SJSA1 (cell line): ENCODE data around the gene MRPL1. TPM values are rescaled to one million over a fixed set of nuclear protein-coding genes. Genes with fewer than 3 reads are reported as not detected.

Experiments
- DNase-seq, 2 experiments: peaks; one replicate each; pipeline ENCODE4 v3.0.0-alpha.2; 2015 to 2020; ENCODE audit warnings: low spot score in 2 of 2, low read depth in 1 of 2
- H3K27ac ChIP-seq: fragments of 250-450 bp; sonication (Bioruptor Pico); 2 replicates; pipeline ENCODE4 v1.5.1; 2020; ENCODE audit warnings: mild to moderate bottlenecking, moderate library complexity
- H3K27me3 ChIP-seq: fragments of 250-450 bp; sonication (Bioruptor Pico); replicated peaks from 2 replicates; pipeline ENCODE4 v1.5.1; 2020; ENCODE audit warnings: mild to moderate bottlenecking, moderate library complexity
- H3K36me3 ChIP-seq: fragments of 250-450 bp; sonication (Bioruptor Pico); 2 replicates; pipeline ENCODE4 v1.5.1; 2020; ENCODE audit warnings: mild to moderate bottlenecking
- H3K4me1 ChIP-seq: fragments of 250-450 bp; sonication (Bioruptor Pico); replicated peaks from 2 replicates; pipeline ENCODE4 v1.6.1; 2021; ENCODE audit warnings: mild to moderate bottlenecking
- H3K4me3 ChIP-seq: fragments of 250-450 bp; sonication (Bioruptor Pico); 2 replicates; pipeline ENCODE4 v1.5.1; 2020; ENCODE audit warnings: mild to moderate bottlenecking
- H3K9me3 ChIP-seq: fragments of 250-450 bp; sonication (Bioruptor Pico); replicated peaks from 2 replicates; pipeline ENCODE4 v1.5.1; 2020; ENCODE audit warnings: mild to moderate bottlenecking
- total RNA-seq: library from RNA; depleted of rRNA; stranded (reverse); fragments of >200 nt; shearing (Covaris generic); gene quantifications from 2 replicates; pipeline ENCODE4 v1.2.3, GENCODE V29; 2014

Gene MRPL1
- total RNA-seq, 1 experiment from 2014 or later, result 42.4 TPM

- Histone ChIP-seq H3K27me3 (no peaks in the 10 kb centered on the region), H3K36me3 (peaks cover 24% of the 10 kb centered on the region), H3K4me3 (no peak overlapping the region), H3K4me1 (peaks cover 6% of the 10 kb centered on the region), H3K9me3 (no peaks in the 10 kb centered on the region), H3K27ac (no peak overlapping the region)
- DNase-seq, result no peak
Measured at GRCh38 chr4:77865259-77865658, 2.6 kb downstream of the MRPL1 start.

GRCh38 chr4:77872723-77873445, 10.3 kb downstream of the MRPL1 start:
- peaks cover 41% of the 10 kb centered on the region for H3K36me3 ChIP-seq
- H3K27ac ChIP-seq, result no peak overlapping the region
- H3K9me3 ChIP-seq, result no peaks in the 10 kb centered on the region
- H3K4me3 ChIP-seq, result no peak overlapping the region
- H3K27me3 ChIP-seq, result no peaks in the 10 kb centered on the region
- no peaks in the 10 kb centered on the region for H3K4me1 ChIP-seq
- no peak for DNase-seq

- H3K4me1 ChIP-seq, result 0 out of 2 replicates have a peak, but pooled peaks cover 3% of the 10 kb centered on the region
- H3K4me3 ChIP-seq, result no peak overlapping the region
- H3K36me3 ChIP-seq, result peaks cover 31% of the 10 kb centered on the region
- no peaks in the 10 kb centered on the region for H3K27me3 ChIP-seq
- no peaks in the 10 kb centered on the region for H3K9me3 ChIP-seq
- H3K27ac ChIP-seq, result no peak overlapping the region
- no peak for DNase-seq
Measured at GRCh38 chr4:77877167-77877566, 14.5 kb downstream of the MRPL1 start.

- peaks cover 30% of the 10 kb centered on the region for H3K36me3 ChIP-seq
Measured at GRCh38 chr4:77877771-77878565, 15.3 kb downstream of the MRPL1 start.

GRCh38 chr4:77880784-77881183, 18.2 kb downstream of the MRPL1 start:
- Histone ChIP-seq H3K4me3 (no peak overlapping the region), H3K9me3 (no peaks in the 10 kb centered on the region), H3K4me1 (0 out of 2 replicates have a peak, but pooled peaks cover 3% of the 10 kb centered on the region), H3K27me3 (no peaks in the 10 kb centered on the region), H3K36me3 (peaks cover 26% of the 10 kb centered on the region), H3K27ac (no peak overlapping the region)
- DNase-seq, result no peak

More at GRCh38 chr4:77877771-77878565, 15.3 kb downstream of the MRPL1 start:
- Histone ChIP-seq H3K9me3 (no peaks in the 10 kb centered on the region), H3K27me3 (no peaks in the 10 kb centered on the region), H3K4me1 (0 out of 2 replicates have a peak, but pooled peaks cover 3% of the 10 kb centered on the region), H3K27ac (no peak overlapping the region), H3K4me3 (no peak overlapping the region)
- no peak for DNase-seq

GRCh38 chr4:77881460-77882295, 19.0 kb downstream of the MRPL1 start:
- Histone ChIP-seq H3K4me1 (0 out of 2 replicates have a peak, but pooled peaks cover 3% of the 10 kb centered on the region), H3K27ac (no peak overlapping the region), H3K27me3 (no peaks in the 10 kb centered on the region), H3K36me3 (peaks cover 32% of the 10 kb centered on the region), H3K9me3 (no peaks in the 10 kb centered on the region), H3K4me3 (no peak overlapping the region)
- DNase-seq, result no peak

GRCh38 chr4:77893451-77893850, 30.8 kb downstream of the MRPL1 start:
- DNase-seq, result no peak
- Histone ChIP-seq H3K27me3 (no peaks in the 10 kb centered on the region), H3K36me3 (peaks cover 31% of the 10 kb centered on the region; the same call in 1 of the 2 replicates), H3K27ac (no peak overlapping the region), H3K9me3 (no peaks in the 10 kb centered on the region), H3K4me3 (no peak overlapping the region), H3K4me1 (no peaks in the 10 kb centered on the region)

- H3K4me1 ChIP-seq, result no peaks in the 10 kb centered on the region
- DNase-seq, result no peak
- H3K27me3 ChIP-seq, result no peaks in the 10 kb centered on the region
- H3K36me3 ChIP-seq, result peaks cover 15% of the 10 kb centered on the region; the same call in 1 of the 2 replicates
- no peak overlapping the region for H3K27ac ChIP-seq
- no peaks in the 10 kb centered on the region for H3K9me3 ChIP-seq
- H3K4me3 ChIP-seq, result no peak overlapping the region
Measured at GRCh38 chr4:77899607-77900006, 37.0 kb downstream of the MRPL1 start.

- no peaks in the 10 kb centered on the region for H3K4me1 ChIP-seq
- H3K4me3 ChIP-seq, result no peak overlapping the region
- no peaks in the 10 kb centered on the region for H3K27me3 ChIP-seq
- no peaks in the 10 kb centered on the region for H3K36me3 ChIP-seq
- no peak for DNase-seq
- no peaks in the 10 kb centered on the region for H3K9me3 ChIP-seq
- no peak overlapping the region for H3K27ac ChIP-seq
Measured at GRCh38 chr4:77903186-77903585, 40.6 kb downstream of the MRPL1 start.

GRCh38 chr4:77905651-77906263, 43.1 kb downstream of the MRPL1 start:
- H3K27ac ChIP-seq, result no peak overlapping the region
- no peak for DNase-seq
- no peaks in the 10 kb centered on the region for H3K9me3 ChIP-seq
- H3K4me1 ChIP-seq, result no peaks in the 10 kb centered on the region
- H3K36me3 ChIP-seq, result peaks cover 9% of the 10 kb centered on the region; the same call in 1 of the 2 replicates
- no peaks in the 10 kb centered on the region for H3K27me3 ChIP-seq
- no peak overlapping the region for H3K4me3 ChIP-seq

GRCh38 chr4:77910676-77911075, 48.0 kb downstream of the MRPL1 start:
- DNase-seq, result no peak
- H3K4me1 ChIP-seq, result no peaks in the 10 kb centered on the region
- no peak overlapping the region for H3K4me3 ChIP-seq
- peaks cover 11% of the 10 kb centered on the region for H3K36me3 ChIP-seq
- H3K9me3 ChIP-seq, result no peaks in the 10 kb centered on the region
- H3K27ac ChIP-seq, result no peak overlapping the region
- H3K27me3 ChIP-seq, result no peaks in the 10 kb centered on the region

- no peaks in the 10 kb centered on the region for H3K27me3 ChIP-seq
- H3K9me3 ChIP-seq, result no peaks in the 10 kb centered on the region
- no peak overlapping the region for H3K4me3 ChIP-seq
- DNase-seq, result no peak
- no peak overlapping the region for H3K27ac ChIP-seq
- no peaks in the 10 kb centered on the region for H3K4me1 ChIP-seq
- peaks cover 11% of the 10 kb centered on the region for H3K36me3 ChIP-seq
Measured at GRCh38 chr4:77911091-77911490, 48.5 kb downstream of the MRPL1 start.

- Histone ChIP-seq H3K4me1 (no peaks in the 10 kb centered on the region), H3K27me3 (no peaks in the 10 kb centered on the region), H3K27ac (no peak overlapping the region), H3K36me3 (peaks cover 11% of the 10 kb centered on the region), H3K4me3 (no peak overlapping the region), H3K9me3 (no peaks in the 10 kb centered on the region)
- no peak for DNase-seq
Measured at GRCh38 chr4:77911842-77912450, 49.3 kb downstream of the MRPL1 start.
